GM04503 (cell line): ENCODE measurements around the gene GARIN5B.

Experiments
- DNase-seq: peaks from one replicate; pipeline ENCODE4 v3.0.0-alpha.2; 2012; ENCODE audit warnings: low read depth

Gene GARIN5B

DNA sequence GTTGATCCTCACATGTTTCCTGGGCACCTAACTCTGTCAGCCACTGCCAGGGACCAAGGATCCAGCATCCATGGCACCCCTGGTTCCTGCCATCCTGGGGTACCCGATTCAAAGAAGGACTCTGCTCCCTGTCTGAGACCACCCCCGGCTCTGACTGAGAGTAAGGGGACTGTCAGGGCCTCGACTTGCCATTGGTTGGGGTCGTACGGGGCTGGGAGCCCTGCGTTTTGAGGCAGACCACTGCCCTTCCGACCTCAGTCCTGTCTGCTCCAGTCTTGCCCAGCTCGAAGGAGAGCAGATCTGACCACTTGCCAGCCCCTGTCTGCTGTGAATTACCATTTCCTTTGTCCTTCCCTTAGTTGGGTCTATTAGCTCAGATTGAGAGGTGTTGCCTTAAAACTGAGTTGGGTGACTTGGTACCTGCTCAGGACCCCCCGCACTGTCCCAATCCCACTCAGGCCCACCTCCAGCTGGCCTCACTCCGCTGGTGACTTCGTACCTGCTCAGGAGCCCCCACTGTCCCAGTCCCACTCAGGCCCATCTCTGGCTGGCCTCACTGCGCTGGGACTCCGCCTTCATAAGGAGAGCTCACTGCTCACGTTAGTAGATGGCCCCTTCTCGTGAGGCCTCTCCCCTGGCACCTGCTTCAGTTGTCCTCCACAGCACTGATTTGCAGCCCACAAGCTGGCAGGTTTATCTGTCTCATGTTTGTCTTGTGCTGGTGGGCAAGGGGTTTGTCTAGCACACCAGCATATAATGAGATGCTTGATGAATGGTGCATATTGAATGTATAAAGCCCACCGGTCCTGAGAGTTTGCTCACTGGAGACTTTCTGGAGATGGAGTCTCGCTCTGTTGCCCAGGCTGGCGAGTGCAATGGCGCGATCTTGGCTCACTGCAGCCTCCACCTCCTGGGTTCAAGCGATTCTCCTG lies 26.6 kb upstream of the GARIN5B start:
- DNase-seq, result no peak

DNA sequence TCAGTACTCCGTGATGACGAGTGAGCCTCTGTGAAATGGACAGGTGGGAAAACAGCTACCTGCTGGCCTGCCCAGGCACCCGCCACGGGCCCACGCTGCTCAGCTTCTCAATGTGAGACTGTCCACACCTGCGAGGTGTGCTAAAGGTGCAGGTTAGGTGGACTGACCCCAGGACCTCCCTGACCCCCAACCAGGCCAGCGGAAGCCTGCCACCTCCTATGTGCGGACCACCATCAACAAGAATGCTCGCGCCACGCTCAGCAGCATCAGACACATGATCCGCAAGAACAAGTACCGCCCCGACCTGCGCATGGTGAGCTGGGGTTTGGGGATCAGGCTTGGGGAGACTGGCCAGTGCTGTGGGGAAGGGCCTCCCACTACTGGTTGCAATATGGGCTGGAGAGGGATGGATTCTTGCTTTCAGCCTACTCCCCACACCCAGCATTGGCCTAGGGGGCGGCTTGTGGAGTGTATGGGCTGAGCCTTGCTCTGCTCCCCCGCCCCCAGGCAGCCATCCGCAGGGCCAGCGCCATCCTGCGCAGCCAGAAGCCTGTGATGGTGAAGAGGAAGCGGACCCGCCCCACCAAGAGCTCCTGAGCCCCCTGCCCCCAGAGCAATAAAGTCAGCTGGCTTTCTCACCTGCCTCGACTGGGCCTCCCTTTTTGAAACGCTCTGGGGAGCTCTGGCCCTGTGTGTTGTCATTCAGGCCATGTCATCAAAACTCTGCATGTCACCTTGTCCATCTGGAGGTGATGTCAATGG lies 24.9 kb upstream of the GARIN5B start:
- DNase-seq, result no peak

DNA sequence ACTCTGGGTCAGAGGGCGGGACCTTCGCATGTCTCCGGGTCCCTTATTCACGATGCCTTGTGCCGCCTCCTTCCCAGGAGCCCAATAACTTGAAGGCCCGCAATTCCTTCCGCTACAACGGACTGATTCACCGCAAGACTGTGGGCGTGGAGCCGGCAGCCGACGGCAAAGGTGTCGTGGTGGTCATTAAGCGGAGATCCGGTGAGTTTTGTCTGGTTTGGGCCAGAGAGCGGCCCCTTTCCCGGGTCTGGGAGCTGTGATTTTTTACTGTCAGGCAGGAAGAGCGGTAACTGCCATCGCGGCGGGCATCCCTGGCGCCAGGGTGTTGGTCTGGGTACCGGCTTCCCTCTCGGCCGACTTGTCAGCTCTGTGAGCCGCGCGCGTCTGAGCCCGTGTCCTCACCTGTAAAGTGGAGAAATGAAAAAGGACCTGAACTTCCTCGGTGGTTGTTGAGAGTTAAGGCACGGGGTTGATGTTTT lies 23.5 kb upstream of the GARIN5B start:
- DNase-seq, result no peak

DNA sequence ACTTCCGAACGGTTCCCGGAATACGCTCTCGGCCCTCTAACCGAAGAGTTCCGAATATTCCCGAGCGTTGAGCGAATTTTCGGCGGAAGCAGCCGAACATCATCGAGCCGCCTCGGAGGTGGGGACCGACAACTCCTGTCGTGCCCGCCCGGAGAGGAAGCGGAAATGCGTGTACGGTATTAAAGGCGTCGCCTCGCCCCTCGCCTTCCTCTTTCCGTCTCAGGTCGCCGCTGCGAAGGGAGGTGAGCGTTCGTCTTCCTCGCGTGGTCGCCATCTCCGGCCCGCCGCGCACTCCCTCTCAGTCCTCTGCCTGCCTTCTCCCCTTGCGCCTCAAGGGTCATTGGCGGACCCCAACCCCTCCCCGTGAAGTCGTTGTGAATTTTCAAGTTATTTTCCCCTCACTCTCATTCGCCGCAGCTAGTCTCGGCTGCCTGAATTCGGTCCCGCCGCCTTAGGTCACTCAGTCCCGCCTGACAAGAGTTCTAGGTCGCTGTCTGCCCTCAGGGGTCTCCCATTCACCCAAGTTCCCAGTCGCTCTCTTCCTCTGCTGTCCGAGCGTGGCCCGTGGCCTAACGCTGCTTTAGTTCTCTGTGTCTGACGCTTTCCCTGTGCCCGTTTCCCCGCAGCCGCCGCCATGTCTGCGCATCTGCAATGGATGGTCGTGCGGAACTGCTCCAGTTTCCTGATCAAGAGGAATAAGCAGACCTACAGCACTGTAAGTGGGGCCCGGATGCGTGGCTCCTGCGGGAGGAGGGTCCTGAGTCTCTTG lies 22.8 kb upstream of the GARIN5B start, which contains the start of gene RPL28:
Gene RPL28 (plus strand): TSS at position 209 of the 769 bp plus-strand sequence. CDS start 426 bp downstream, at position 635.
- peak; percentile 88 for DNase-seq

DNA sequence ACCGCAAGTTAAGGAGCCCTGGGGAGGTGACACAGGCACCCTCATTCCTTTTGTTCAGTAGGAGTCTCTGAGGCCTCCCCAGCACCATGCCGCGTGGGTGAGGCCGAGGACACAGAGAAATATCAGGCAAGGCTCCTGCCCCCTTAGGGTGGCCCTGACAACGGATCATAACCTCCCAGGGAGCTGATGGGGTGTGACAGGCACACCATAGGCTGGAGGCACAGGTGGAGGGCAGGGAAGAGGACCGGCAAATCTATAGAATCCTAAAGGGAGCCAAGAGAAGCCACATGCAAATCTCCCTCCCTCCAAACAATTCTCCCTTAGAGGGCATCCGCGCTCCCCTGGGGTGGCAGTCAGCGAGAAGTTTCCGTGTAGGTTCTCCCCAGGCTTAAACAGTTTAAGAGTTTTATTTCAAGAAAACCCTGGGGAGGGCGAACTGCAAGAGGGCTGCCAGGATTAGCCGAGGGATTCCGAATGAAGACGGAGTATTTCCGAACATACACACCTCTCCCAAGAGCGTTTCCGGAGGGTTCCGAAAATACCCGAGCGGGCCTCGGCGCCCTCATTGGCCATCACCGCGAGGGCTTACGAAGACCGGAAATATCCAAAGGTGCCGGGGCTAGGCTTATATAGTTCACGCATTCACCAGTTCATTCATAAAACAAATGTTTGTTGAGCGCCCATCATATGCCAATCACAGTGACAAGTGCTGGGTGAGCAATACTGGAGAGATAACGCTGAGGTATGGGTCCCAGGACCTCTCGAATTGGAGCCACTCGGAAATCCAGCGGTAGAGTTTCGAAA lies 22.1 kb upstream of the GARIN5B start:
- peak; percentile 72 for DNase-seq

DNA sequence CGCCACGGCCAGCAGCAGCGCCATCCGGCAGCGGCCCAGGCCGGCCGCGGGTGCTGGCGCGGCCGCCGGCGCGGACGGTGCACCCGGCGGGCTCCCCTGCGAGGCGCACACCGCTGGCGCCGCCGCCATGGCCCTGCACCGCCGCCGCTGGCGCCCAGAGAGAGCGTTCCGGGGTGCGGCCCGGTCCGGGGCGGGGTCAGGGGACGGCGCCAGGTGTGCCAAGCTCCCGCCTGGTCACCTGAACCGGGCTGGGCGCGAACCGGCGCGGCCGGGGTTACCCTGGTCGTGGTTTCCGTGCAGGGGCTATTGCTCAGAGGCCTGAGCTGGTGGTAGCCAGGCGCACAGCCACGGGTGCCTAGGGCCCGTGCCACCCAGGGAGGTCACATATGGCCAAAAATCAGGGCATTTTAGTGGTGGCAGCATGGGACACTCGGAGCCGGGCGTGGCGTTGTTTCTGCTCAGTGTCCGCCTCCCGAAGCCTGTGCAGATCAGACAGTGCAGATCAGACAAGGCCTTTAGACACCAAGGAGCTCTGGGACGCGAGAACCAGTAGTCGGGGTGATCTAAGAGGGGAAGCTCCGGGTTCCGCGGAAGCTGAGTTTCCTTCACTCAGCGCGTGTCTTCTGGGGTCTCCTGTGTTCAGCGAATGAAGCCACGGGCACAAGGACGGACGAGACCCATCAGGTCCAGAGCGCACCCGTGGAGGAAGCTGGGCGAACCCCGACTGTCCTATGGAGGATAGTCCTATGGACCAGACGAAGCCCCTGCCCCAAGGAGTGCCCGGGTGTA lies 21.3 kb upstream of the GARIN5B start, which contains the start of gene TMEM238:
Gene TMEM238 (minus strand): TSS at position 162 of the 789 bp plus-strand sequence. CDS start 33 bp downstream, at position 129.
- no peak for DNase-seq

DNA sequence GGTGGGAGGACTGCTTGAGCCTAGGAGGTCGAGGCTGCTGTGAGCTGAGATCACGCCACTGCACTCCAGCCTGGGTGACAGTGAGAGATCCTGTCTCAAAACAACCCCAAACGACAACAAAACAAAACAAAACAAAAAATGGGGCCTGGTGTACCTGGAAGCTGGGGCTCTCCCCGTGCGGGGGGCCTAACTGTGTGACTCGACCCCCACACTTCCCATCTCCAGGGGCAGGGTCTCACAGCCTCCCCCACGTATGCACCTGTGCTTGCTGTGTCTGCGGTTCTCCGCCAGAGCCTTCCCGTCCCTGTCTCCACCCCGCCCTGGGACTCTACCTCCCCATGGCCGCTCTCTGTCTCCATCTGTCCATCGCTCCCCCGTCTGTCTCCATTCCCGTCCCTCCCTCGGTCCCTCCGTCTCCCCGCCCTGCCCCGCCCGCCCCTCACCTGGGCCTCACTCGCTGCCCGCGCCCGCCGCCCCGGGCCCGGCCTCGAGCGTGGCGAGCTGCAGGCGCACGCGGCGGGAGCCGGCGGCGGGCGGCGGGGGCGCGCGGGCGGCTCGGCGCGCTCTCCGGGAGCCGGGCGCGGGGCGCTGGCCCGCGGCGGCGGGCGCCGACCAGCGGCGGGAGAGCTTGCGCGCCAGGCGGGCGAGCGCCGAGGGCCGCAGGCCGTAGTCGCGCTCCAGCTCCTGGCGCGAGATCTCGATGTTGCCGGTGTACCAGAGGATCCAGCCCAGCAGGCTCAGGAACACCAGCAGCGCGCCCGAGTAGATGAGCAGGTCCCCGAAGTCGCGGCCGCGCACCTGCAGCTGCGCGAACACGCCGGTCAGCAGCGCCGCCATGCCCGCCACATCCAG lies 20.4 kb upstream of the GARIN5B start:
- DNase-seq, result no peak

DNA sequence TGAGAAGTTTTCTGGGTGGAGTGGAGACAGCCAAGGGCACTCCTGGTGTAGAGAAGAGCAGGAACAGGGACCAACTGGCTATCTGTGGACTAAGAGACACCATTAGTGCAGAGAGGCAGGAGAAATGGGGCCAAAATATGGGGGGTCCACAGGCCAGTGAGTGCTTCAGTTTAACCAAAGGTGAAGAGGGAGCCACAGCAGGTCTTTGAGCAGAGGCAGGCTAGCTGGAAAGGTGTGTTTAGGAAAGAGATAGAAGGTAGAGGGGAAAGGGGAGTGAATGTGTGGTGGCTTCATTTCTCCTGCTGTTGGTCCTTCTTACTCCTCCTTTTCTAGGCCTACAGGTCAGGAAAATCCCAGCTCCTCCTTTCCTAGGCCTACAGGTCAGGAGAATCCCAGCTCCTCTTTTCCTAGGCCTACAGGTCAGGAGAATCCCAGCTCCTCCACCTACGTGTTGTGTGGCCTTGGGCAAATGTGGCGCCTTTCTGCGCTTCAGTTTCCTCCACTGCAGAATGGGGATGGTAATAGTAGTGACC lies 19.5 kb upstream of the GARIN5B start:
- no peak for DNase-seq

DNA sequence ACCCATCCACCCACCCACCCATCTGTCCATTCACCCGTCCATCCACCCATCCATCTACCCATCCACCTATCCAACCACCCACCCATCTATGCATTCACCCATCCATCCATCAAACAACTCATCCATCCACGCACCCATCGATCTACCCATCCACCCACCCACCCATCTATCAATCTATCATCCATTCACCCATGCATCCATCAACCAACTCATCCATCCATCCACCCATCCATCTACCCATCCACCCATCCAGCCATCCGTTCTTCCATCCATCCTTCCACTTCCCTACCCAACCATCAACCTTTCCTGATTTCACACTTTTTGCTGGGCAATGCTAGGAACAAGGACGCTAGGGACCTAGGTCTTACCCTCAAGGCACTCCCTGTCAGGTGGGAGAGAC lies 19.0 kb upstream of the GARIN5B start:
- no peak for DNase-seq

DNA sequence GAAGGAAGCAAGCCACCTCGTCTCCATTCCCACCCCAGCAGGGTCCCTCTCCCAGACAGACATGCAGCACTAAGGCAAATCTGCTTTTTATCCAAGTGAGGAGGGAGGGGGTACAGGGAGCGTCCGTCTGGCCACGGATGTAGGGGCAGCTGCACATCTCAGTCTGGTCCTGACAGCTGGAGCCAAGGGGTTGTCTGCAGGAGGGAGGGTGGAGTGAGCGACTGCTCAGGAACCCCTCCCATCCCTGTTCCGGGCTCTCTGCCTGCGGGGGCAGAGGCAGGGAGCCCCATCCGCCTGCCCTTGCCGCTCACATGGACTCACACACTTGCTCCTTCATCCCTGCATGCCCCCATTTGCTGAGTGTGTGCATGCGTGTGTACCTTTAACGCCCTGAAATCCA lies 16.1 kb upstream of the GARIN5B start:
- no peak for DNase-seq

DNA sequence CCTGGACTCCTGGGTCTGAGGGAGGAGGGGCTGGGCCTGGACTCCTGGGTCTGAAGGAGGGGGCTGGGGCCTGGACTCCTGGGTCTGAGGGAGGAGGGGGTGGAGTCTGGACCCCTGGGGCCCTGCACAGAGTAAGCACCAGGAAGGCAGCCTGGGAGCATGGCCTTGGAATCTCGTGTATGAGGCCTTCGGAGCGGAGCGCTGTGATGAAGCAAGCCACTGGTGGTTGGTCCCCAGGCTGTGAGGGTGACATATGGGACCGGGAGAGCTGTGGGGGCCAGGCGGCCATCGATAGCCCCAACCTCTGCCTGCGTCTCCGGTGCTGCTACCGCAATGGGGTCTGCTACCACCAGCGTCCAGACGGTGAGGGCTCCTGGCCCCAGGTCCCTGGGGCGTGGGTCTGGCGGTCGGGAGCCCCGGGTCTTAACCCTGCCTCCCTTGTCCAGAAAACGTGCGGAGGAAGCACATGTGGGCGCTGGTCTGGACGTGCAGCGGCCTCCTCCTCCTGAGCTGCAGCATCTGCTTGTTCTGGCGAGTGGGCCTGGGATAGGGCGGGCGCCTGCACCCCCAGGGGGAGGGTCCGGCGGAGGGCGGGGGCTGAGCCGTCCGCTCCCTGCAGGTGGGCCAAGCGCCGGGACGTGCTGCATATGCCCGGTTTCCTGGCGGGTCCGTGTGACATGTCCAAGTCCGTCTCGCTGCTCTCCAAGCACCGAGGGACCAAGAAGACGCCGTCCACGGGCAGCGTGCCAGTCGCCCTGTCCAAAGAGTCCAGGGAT lies 14.5 kb upstream of the GARIN5B start:
- no peak for DNase-seq

DNA sequence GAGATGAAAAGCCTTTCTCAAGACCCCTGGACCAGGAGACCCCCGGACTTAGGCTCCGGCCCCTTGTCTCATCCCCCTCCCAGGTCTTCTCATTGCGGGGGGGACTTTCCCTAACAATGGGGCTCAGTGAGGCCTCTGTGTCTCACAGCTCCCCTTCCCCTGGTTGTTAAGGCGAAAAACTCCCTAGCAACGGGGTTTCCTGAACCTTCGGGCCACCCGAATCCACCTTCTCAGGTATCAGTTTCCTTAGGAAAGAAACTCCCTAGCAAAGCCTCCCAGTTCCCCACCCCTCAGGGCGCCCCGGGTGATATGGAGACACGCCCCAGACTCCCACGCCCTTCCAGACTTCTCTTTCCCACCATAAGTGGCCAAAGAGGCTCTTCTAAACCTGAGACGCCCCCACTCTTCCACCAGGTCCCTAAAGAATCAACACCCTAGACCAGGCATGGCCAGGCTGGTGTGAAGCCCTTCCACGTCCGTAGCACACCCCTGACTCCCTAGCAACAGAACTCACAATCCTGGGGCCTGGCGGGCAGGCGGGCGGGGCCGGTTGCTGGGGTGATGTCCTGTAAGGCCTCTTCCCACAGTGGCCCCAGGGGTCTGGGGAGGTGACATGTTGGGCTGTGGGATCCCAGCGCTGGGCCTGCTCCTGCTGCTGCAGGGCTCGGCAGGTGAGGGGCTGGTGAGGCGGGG lies 13.3 kb upstream of the GARIN5B start, which contains the start of gene TMEM190:
Gene TMEM190 (plus strand): TSS at position 586 of the 693 bp plus-strand sequence. CDS start 28 bp downstream, at position 614.
- DNase-seq, result no peak

DNA sequence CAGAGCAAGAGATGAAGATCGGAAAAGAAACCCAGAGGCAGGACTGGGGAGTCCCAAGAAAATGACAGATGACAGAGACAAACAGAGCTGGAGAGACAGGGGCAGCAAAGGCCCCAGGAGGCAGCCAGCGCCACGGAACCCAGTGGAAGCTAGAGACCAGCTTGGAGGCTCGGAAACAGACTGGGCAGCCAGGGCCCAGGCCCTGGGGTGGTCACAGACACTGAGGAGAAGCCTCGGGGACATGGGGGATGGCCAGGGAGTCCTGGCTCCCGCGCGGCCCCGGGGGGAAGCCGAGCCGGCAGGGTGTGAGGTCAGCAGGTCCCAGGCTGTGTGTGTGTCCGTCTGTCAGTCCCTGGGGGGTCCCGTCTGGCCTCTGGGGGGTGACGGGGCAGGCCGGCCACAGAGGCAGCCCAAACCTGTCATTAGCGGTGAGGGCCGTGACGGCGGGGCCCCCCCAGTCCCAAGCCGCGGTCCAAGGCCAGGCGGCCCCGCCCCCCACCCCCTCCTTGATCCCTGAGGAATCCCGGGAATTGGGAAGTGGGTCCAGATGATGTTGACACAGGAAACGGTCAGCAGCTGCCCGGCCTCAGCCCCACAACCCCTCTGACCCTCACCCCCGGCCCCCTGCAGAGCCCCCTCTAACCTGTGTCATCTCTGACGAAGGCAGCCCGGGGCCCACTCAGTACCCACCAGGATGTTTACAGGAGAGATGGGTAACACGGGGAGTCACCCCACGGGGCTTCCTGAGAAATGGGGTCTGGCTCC lies 11.1 kb upstream of the GARIN5B start:
- no peak for DNase-seq

DNA sequence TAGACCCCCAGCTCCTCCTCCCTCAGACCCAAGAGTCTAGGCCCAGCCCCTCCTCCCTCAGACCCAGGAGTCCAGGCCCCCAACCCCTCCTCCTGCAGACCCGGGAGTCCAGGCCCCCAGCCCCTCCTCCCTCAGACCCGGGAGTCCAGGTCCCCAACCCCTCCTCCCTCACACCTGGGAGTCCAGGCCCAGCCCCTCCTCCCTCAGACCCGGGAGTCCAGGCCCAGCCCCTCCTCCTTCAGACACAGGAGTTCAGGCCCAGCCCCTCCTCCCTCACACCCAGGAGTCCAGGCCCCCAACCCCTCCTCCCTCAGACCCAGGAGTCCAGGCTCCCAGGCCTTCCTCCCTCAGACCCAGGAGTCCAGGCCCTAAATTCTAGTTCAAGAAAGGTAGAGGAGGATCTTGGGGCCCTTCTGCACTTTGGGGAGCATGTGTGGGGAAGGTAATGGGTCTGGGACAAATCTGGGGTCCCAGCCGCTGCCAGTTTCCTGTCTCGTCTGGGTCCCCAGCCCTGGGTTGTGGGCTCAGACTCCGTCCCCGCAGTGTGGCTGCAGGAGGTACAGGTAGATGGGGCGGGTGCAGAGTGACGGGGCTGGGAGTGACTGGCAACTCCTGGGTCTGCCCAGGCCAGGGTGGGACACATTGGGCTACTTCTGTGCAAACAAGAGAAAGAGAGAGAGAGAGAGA lies 10.4 kb upstream of the GARIN5B start:
- no peak for DNase-seq

DNA sequence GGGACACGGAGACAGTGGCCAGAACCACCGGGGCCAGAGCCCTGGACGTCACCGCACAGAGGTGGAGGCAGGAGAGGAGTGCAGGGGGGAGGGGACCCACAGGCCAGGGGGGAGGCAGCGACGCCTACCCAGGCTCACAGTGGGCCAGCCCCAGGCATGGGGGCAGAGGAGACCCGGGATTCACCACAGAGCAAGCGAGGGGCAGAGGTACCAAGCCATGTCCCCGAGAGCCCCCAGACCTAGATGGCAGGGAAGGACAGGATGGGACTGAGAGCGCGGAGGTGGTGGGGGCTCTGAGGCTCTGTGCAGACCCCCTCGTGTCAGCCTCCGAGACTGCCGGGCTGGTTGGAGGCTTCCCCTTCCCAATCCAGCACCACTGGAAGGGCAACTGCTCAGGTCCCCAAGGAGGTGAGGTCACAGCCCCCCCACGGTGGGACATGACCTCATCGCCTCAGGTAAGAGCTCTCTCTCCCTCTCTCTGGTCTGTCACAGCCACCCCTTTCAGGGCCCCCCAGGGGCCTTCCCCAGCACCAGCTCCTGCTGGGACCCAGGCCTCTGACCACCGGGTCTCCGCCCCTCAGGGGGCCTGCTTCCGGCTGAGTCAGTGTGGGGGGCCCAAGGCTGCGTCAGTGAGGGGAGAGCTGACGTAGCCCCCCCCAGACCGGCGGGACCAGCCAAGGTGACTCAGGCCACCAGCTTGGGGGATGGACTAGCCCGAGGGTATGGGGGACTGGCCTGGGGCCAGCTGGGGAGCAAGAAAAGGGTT lies 9.4 kb upstream of the GARIN5B start:
- no peak for DNase-seq
